Measurements from ENCODE around the gene TMEM245. TPM values are rescaled to one million over a fixed set of nuclear protein-coding genes. Genes with fewer than 3 reads are reported as not detected.

The TMEM245 gene
- polyA plus RNA-seq, 3 donors: 6.9 to 11.3 (median 9.7) TPM

GRCh38 chr9:109039539-109039938 is 80.2 kb downstream of the TMEM245 start:
- no peak overlapping the region for H3K4me3 Mint-ChIP-seq
- H4K20me1 ChIP-seq (ENCODE audit: insufficient read depth, low read length): no peaks in the 10 kb centered on the region
- H3K36me3 ChIP-seq (replicated peaks in 1 of 2; ENCODE audit: control insufficient read depth in 1 of 2, insufficient read depth in 2 of 2, low read length in 2 of 2): peaks cover 41 to 90% of the 10 kb centered on the region in 2 donors
- peaks cover 0 to 4% (median 2%) of the 10 kb centered on the region in 7 donors for H3K9me3 Mint-ChIP-seq
- no peak overlapping the region for H2AFZ ChIP-seq (ENCODE audit: insufficient read depth, low read depth, low read length, poor library complexity, severe bottlenecking)
- no peak overlapping the region for H3K4me3 ChIP-seq (replicated peaks in 1 of 3; ENCODE audit: low read depth in 2 of 3, low read length in 3 of 3)
- intact Hi-C loops (cut with micrococcal nuclease): no loop called here
- peaks cover 0 to 2% (median 0%) of the 10 kb centered on the region in 3 donors for H3K27me3 Mint-ChIP-seq (ENCODE audit: low read depth in 3 of 3)
- no peak overlapping the region for H3K27ac ChIP-seq (ENCODE audit: low read depth in 1 of 2, low read length in 2 of 2)
- WGBS (ENCODE audit: insufficient coverage): 93% methylated on average over 2 of the region's 4 CpGs
- no peak overlapping the region for H3K9ac ChIP-seq (ENCODE audit: insufficient read depth, low read length, poor library complexity, severe bottlenecking)
- H3K36me3 Mint-ChIP-seq: peaks cover 43 to 53% of the 10 kb centered on the region in 2 donors
- no peak overlapping the region for H3K27ac Mint-ChIP-seq
- TF ChIP-seq CTCF (IDR thresholded peaks at IDR 0.05): no peak
- DNase-seq: no peak
- H3K79me2 ChIP-seq (ENCODE audit: insufficient read depth, low read length): no peaks in the 10 kb centered on the region
- H3K4me1 Mint-ChIP-seq: no peaks in the 10 kb centered on the region
- no peaks in the 10 kb centered on the region for H3K9me3 ChIP-seq (replicated peaks in 1 of 2; ENCODE audit: control insufficient read depth in 1 of 2, insufficient read depth in 1 of 2, low read length in 2 of 2)
- no peaks in the 10 kb centered on the region for H3K27me3 ChIP-seq (ENCODE audit: control insufficient read depth in 2 of 2, insufficient read depth in 2 of 2, low read length in 2 of 2)
- H3K4me1 ChIP-seq (ENCODE audit: control insufficient read depth in 1 of 2, insufficient read depth in 2 of 2, low read length in 2 of 2): no peaks in the 10 kb centered on the region
- H3K4me2 ChIP-seq (replicated peaks; ENCODE audit: extremely low read depth, low read length, poor library complexity, severe bottlenecking): no peak overlapping the region

DNA sequence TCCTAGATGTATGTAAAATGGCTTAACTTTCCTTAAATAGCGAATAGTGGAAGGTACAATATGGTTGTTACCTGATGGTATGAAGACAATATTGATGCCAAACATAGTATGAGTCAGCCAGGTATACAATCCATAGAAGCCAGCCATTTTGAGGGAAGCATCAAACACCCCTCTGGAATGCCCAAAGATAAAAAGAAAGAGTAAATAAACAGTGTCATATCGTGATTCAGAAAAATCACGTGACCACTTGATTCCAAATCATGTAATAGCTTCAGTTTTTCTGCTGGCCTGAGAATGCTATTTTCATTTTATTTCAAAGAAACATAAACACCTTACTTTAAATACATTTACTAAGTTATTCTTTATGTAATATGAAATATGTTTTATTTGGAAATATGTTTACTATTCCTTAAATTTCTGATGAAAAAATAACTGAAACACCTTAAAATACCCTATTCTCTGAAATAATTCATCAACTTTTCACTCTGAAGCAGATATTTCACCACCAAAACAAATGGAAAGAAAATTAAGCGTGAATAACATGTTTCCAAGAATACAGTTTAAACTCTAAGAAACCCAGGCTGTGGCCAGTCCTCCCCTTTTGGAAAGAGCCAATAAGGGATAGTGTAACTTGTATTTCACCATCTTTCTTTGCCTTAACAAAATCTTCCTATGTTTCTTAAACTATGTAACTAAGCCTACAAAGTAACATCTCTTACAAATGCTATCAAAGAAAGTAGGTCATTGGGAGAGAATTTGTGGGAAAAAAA is 81.6 kb downstream of the TMEM245 start:
- H4K20me1 ChIP-seq (ENCODE audit: insufficient read depth, low read length): no peaks in the 10 kb centered on the region
- Mint-ChIP-seq H3K36me3 (peaks cover 46 to 54% of the 10 kb centered on the region in 2 donors), H3K4me3 (no peak overlapping the region), H3K27ac (no peak overlapping the region), H3K9me3 (peaks cover 0 to 4% (median 0%) of the 10 kb centered on the region in 7 donors), H3K27me3 (ENCODE audit: low read depth in 3 of 3) (peaks cover 0 to 2% (median 1%) of the 10 kb centered on the region in 3 donors), H3K4me1 (no peaks in the 10 kb centered on the region)
- H3K4me2 ChIP-seq (replicated peaks; ENCODE audit: extremely low read depth, low read length, poor library complexity, severe bottlenecking): no peak overlapping the region
- TF ChIP-seq CTCF (IDR thresholded peaks at IDR 0.05): no peak
- peaks cover 47 to 90% of the 10 kb centered on the region in 2 donors for H3K36me3 ChIP-seq (replicated peaks in 1 of 2; ENCODE audit: control insufficient read depth in 1 of 2, insufficient read depth in 2 of 2, low read length in 2 of 2)
- no peak overlapping the region for H3K9ac ChIP-seq (ENCODE audit: insufficient read depth, low read length, poor library complexity, severe bottlenecking)
- WGBS (ENCODE audit: insufficient coverage): no CpG with 5 or more reads among the region's 4 CpGs
- H3K27ac ChIP-seq (ENCODE audit: low read depth in 1 of 2, low read length in 2 of 2): no peak overlapping the region
- intact Hi-C loops (cut with micrococcal nuclease): no loop called here
- H2AFZ ChIP-seq (ENCODE audit: insufficient read depth, low read depth, low read length, poor library complexity, severe bottlenecking): no peak overlapping the region
- no peaks in the 10 kb centered on the region for H3K27me3 ChIP-seq (ENCODE audit: control insufficient read depth in 2 of 2, insufficient read depth in 2 of 2, low read length in 2 of 2)
- DNase-seq: no peak
- H3K79me2 ChIP-seq (ENCODE audit: insufficient read depth, low read length): no peaks in the 10 kb centered on the region
- no peaks in the 10 kb centered on the region for H3K4me1 ChIP-seq (ENCODE audit: control insufficient read depth in 1 of 2, insufficient read depth in 2 of 2, low read length in 2 of 2)
- H3K9me3 ChIP-seq (replicated peaks in 1 of 2; ENCODE audit: control insufficient read depth in 1 of 2, insufficient read depth in 1 of 2, low read length in 2 of 2): no peaks in the 10 kb centered on the region
- no peak overlapping the region for H3K4me3 ChIP-seq (replicated peaks in 1 of 3; ENCODE audit: low read depth in 2 of 3, low read length in 3 of 3)

Data from CD14-positive monocyte (primary cell).